Adrenal gland (tissue), 5 donors: ENCODE results near the gene WIZ.

Experiments
- CTCF ChIP-seq, 6 experiments: fragments of 450-650 bp in 4 of 6; fragments of 200-600 bp in 2 of 6; sonication (generic) in 1 of 6; IDR thresholded peaks; 1 replicate in 5 of 6; 2 replicates in 1 of 6; pipeline versions ENCODE4 v1.5.1 to v1.8.0; 2016 to 2021; ENCODE audit warnings: antibody characterized with exemption in 6 of 6, mild to moderate bottlenecking in 2 of 6, moderate library complexity in 1 of 6
- POLR2A ChIP-seq, 2 donors: fragments of 450-650 bp; IDR thresholded peaks; one replicate each; pipeline ENCODE4 v1.6.1; 2017; ENCODE audit warnings: antibody characterized with exemption in 2 of 2, mild to moderate bottlenecking in 2 of 2, moderate library complexity in 1 of 2
- donor health status: DM: no; HTN: no; CAD: no.

- TF ChIP-seq CTCF (IDR thresholded peaks at IDR 0.05) (peak in 1 of 6 experiments; percentile 1), POLR2A (IDR thresholded peaks at IDR 0.05) (peak; percentile 79 to 91)
Measured at GRCh38 chr19:15379083-15379998, 70.4 kb downstream of the WIZ start, which contains the start of gene AKAP8.
